ENCODE measurements around the gene SYNM. TPM values are rescaled to one million over a fixed set of nuclear protein-coding genes. Genes with fewer than 3 reads are reported as not detected.

The SYNM gene
- total and polyA plus RNA-seq, 2 experiments from 2014 or later, result 0.74 to 3.5 TPM

DNA sequence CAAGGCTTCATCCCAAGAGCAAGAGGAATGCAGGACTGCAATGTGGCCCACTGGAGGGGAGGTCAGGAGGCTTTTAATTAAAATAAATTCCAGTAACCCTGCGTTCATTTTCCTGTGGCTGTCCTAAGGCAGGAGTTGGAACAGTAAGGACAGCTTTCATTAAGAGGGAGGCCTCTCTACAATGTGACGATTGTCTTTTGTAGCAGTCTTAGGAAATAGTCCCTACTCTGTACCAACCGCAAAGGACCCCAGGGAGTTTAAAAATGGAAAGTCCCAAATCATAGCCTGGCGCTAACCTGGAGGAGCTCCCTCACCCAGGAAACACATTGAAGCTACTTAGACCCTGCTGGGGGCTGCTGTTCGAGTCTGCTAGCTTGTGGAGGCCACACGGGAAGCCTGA lies 62.8 kb downstream of the SYNM start:
- DNase-seq (ENCODE audit: low spot score), result no peak
- Mint-ChIP-seq H3K27me3 (ENCODE audit: insufficient read depth, low read depth, poor library complexity) (no peaks in the 10 kb centered on the region), H3K9me3 (no peaks in the 10 kb centered on the region), H3K27ac (peak overlapping the region; percentile 4; the same call in 1 of the 2 replicates), H3K4me1 (no peaks in the 10 kb centered on the region), H3K36me3 (ENCODE audit: low read depth) (no peaks in the 10 kb centered on the region; the same call in 1 of the 3 replicates), H3K4me3 (no peak overlapping the region)
- Histone ChIP-seq H2AFZ (no peak overlapping the region), H3K9me2 (ENCODE audit: insufficient read depth) (no peaks in the 10 kb centered on the region), H3K27me3 (ENCODE audit: insufficient read depth) (no peaks in the 10 kb centered on the region), H3K4me1 (ENCODE audit: insufficient read depth) (no peaks in the 10 kb centered on the region), H3F3A (replicated peaks; ENCODE audit: low read depth) (no peaks in the 10 kb centered on the region), H3K79me2 (replicated peaks; ENCODE audit: insufficient read depth) (no peaks in the 10 kb centered on the region), H3K4me3 (no peak overlapping the region), H3K36me3 (ENCODE audit: insufficient read depth) (no peaks in the 10 kb centered on the region), H4K20me1 (replicated peaks; ENCODE audit: insufficient read depth) (no peaks in the 10 kb centered on the region), H3K27ac (ENCODE audit: low read depth) (no peak overlapping the region), H3K4me2 (no peak overlapping the region)
- ATAC-seq, result no peak
- TF ChIP-seq STAT1 (IDR thresholded peaks at IDR 0.05; ENCODE audit: unreplicated experiment), result no peak
- TF ChIP-seq JUNB (IDR thresholded peaks at IDR 0.05; ENCODE audit: unreplicated experiment), result no peak
- TF ChIP-seq ZNF462 (CRISPR knock-in tag; IDR thresholded peaks at IDR 0.05), result no peak
- TF ChIP-seq REST (IDR thresholded peaks at IDR 0.05; ENCODE audit: unreplicated experiment), result no peak
- TF ChIP-seq, protein P1, sequence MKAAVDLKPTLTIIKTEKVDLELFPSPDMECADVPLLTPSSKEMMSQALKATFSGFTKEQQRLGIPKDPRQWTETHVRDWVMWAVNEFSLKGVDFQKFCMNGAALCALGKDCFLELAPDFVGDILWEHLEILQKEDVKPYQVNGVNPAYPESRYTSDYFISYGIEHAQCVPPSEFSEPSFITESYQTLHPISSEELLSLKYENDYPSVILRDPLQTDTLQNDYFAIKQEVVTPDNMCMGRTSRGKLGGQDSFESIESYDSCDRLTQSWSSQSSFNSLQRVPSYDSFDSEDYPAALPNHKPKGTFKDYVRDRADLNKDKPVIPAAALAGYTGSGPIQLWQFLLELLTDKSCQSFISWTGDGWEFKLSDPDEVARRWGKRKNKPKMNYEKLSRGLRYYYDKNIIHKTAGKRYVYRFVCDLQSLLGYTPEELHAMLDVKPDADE (IDR thresholded peaks at IDR 0.05), result no peak
- no peak for TF ChIP-seq NANOG (IDR thresholded peaks at IDR 0.05; ENCODE audit: borderline replicate concordance)
- no peak for TF ChIP-seq EZH2 (IDR thresholded peaks at IDR 0.05; ENCODE audit: low read depth, unreplicated experiment)
- TF ChIP-seq POLR2AphosphoS5 (IDR thresholded peaks at IDR 0.05; ENCODE audit: low read depth), result no peak
- no peak for TF ChIP-seq ZNF114 (CRISPR knock-in tag; IDR thresholded peaks at IDR 0.05)
- TF ChIP-seq CREB1 (CRISPR knock-in tag; IDR thresholded peaks at IDR 0.05; ENCODE audit: low read depth), result no peak
- no peak for TF ChIP-seq ZNF331 (CRISPR knock-in tag; IDR thresholded peaks at IDR 0.05; ENCODE audit: low read depth)
- TF ChIP-seq EZH2phosphoT487 (IDR thresholded peaks at IDR 0.05; ENCODE audit: unreplicated experiment), result no peak
